DOHH2 (cell line): ENCODE data around the gene SH2D5.

Experiments
- EZH2phosphoT487 ChIP-seq: fragments of 200-600 bp; sonication (generic); IDR thresholded peaks from 2 replicates; pipeline ENCODE4 v1.6.1; 2017; ENCODE audit warnings: borderline replicate concordance, mild to moderate bottlenecking, antibody characterized with exemption, low read length, moderate library complexity, mixed read lengths
- TF ChIP-seq, protein P1 (sequence below): fragments of 200-600 bp; sonication (generic); IDR thresholded peaks from one replicate; pipeline ENCODE4 v1.5.1; 2014; ENCODE audit warnings: antibody characterized with exemption, mild to moderate bottlenecking, low read depth, low read length; ENCODE audit not compliant: poor library complexity, severe bottlenecking

DNA sequence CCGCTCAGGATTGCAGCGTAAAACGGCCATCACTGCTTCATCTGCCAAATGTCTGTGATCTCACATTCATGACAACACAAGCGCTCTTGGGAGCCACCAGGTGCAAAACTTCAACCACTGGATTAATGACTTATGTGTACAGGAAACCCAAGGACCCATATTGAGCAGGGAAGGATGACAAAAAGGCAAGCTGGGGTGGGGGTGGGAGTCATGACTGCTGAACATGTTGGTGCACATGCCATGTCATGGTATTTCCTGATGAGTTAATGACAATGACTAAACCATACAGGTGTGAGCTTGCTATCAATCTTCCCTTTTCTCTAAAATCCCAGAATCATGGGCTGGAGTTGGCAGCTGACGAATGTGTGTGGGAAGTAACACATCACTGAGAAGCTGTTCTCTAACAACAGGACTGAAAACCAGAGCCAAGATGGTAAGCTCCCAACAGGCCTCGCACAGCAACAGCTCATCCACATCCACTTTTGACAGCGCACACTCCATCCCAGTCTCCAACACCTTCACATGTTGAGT is 3.1 kb upstream of the SH2D5 start:
- TF ChIP-seq, protein P1, sequence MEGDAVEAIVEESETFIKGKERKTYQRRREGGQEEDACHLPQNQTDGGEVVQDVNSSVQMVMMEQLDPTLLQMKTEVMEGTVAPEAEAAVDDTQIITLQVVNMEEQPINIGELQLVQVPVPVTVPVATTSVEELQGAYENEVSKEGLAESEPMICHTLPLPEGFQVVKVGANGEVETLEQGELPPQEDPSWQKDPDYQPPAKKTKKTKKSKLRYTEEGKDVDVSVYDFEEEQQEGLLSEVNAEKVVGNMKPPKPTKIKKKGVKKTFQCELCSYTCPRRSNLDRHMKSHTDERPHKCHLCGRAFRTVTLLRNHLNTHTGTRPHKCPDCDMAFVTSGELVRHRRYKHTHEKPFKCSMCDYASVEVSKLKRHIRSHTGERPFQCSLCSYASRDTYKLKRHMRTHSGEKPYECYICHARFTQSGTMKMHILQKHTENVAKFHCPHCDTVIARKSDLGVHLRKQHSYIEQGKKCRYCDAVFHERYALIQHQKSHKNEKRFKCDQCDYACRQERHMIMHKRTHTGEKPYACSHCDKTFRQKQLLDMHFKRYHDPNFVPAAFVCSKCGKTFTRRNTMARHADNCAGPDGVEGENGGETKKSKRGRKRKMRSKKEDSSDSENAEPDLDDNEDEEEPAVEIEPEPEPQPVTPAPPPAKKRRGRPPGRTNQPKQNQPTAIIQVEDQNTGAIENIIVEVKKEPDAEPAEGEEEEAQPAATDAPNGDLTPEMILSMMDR = no peak
- TF ChIP-seq EZH2phosphoT487 = no peak
